ENCODE results near the gene DDX41. TPM values are rescaled to one million over a fixed set of nuclear protein-coding genes. Genes with fewer than 3 reads are reported as not detected.
A peak's percentile ranks its signal among the peaks of the same experiment; 100 is the strongest.

The DDX41 gene
- total and polyA plus RNA-seq, 2 donors (not counting 1 experiment from before 2014, with no cell fraction given): 110 to 168 TPM

DNA sequence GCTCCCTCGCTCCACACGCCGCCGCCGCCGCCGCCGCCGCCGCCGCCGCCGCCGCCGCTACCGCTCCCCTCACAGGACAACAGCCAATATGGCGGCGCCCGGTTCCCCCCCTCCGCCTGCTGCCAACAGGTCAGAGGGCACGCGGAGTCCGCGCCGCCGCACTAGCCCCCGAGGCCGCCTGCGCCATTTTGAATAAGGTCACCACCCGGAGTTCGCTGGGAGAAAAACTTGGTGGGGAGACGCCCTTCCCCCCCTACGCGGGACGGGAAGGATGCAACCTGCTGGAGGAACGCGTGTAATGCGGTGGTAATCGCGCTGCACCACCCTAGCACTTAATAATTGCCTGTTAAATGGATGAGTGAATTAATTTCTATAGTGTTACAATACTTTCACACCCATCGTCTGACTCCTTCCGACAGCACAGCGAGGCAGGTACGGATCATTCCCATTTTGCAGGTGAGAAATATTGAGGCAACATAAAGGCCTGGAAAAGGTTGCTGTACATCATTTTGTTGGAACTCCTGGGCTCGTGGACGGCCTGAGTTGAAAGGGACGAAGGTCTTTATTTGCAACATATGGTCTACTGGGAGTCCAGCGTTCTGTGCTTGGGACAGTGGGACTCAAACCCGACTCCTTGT is 37.8 kb upstream of the DDX41 start, which contains the start of gene FAM193B:
TSS of gene FAM193B (minus strand) at position 90 of the 638 bp plus-strand sequence. CDS start 105 bp downstream, outside the sequence.
- intact Hi-C loops (cut with micrococcal nuclease): loop anchor here (1.0 to 2.0 kb wide), 3 partner anchors 38 to 46 kb away; partner anchors contain the start of genes B4GALT7, DDX41 and TMED9
- peak within 1 kb of the TSS; percentile 89 for H2AFZ ChIP-seq (ENCODE audit: insufficient read depth, low read depth, low read length, poor library complexity, severe bottlenecking)
- Mint-ChIP-seq H3K4me1 (peaks cover 30% of the 10 kb centered on the region), H3K4me3 (peak within 1 kb of the TSS; percentile 93), H3K9me3 (ENCODE audit: insufficient read depth) (no peaks in the 10 kb centered on the region), H3K27me3 (no peaks in the 10 kb centered on the region), H3K27ac (peak within 1 kb of the TSS; percentile 84)
- peaks cover 18 to 26% of the 10 kb centered on the region in 2 donors for H3K4me1 ChIP-seq (ENCODE audit: control insufficient read depth in 2 of 2, insufficient read depth in 2 of 2, low read length in 2 of 2)
- peaks cover 57% of the 10 kb centered on the region for H3K79me2 ChIP-seq (ENCODE audit: control insufficient read depth, insufficient read depth, low read length)
- H4K20me1 ChIP-seq (ENCODE audit: control insufficient read depth, insufficient read depth, low read length, poor library complexity, severe bottlenecking): peaks cover 30% of the 10 kb centered on the region
- H3K9ac ChIP-seq (ENCODE audit: low read length): peak within 1 kb of the TSS; percentile 85
- 10% methylated on average over 43 of the region's 49 CpGs for WGBS (ENCODE audit: insufficient coverage)
- H3K9me3 ChIP-seq (ENCODE audit: control extremely low read depth in 1 of 3, control insufficient read depth in 2 of 3, insufficient read depth in 1 of 3, low read length in 2 of 3): no peaks in the 10 kb centered on the region
- H3K27me3 ChIP-seq (replicated peaks in 1 of 4; ENCODE audit: control extremely low read depth in 1 of 4, control insufficient read depth in 3 of 4, insufficient read depth in 4 of 4, low read length in 3 of 4): no peaks in the 10 kb centered on the region
- H3K27ac ChIP-seq (ENCODE audit: low read length in 2 of 2): peak within 1 kb of the TSS; percentile 36 to 66
- peak; percentile 95 for DNase-seq
- peak; percentile 99 for ATAC-seq (ENCODE audit: low read depth)
- ChIA-PET CTCF (interaction anchor here (1.3 kb wide), 1 partner anchor 53 kb away, joined by 7 read pairs; no protein-coding TSS in a partner anchor), POLR2A (no interaction called here)
- peak within 1 kb of the TSS; percentile 61 to 84 (median 77) for H3K4me3 ChIP-seq (ENCODE audit: control extremely low read depth in 1 of 5, extremely low read depth in 1 of 5, insufficient read depth in 1 of 5, low read depth in 2 of 5, low read length in 4 of 5)
- TF ChIP-seq, protein P1, sequence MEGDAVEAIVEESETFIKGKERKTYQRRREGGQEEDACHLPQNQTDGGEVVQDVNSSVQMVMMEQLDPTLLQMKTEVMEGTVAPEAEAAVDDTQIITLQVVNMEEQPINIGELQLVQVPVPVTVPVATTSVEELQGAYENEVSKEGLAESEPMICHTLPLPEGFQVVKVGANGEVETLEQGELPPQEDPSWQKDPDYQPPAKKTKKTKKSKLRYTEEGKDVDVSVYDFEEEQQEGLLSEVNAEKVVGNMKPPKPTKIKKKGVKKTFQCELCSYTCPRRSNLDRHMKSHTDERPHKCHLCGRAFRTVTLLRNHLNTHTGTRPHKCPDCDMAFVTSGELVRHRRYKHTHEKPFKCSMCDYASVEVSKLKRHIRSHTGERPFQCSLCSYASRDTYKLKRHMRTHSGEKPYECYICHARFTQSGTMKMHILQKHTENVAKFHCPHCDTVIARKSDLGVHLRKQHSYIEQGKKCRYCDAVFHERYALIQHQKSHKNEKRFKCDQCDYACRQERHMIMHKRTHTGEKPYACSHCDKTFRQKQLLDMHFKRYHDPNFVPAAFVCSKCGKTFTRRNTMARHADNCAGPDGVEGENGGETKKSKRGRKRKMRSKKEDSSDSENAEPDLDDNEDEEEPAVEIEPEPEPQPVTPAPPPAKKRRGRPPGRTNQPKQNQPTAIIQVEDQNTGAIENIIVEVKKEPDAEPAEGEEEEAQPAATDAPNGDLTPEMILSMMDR (IDR thresholded peaks at IDR 0.05): no peak
- no peak for TF ChIP-seq EZH2 (IDR thresholded peaks at IDR 0.05; ENCODE audit: borderline replicate concordance, insufficient read depth, low read depth, low read length, poor library complexity, severe bottlenecking)
- peak within 1 kb of the TSS; percentile 96 for H3K4me2 ChIP-seq (replicated peaks; ENCODE audit: low read depth, low read length, poor library complexity, severe bottlenecking)
- peaks cover 2 to 15% of the 10 kb centered on the region in 2 experiments for H3K36me3 ChIP-seq (replicated peaks in 1 of 2; ENCODE audit: control extremely low read depth in 1 of 2, control insufficient read depth in 1 of 2, extremely low read depth in 1 of 2, insufficient read depth in 2 of 2, low read length in 1 of 2)

Data from B cell (primary cell).